Endothelial cell of umbilical vein (primary cell): Measurements from ENCODE around the gene CALN1.

Experiments
- CTCF ChIP-seq, 2 donors: IDR thresholded peaks; 1 replicate in 1 of 2; 2 replicates in 1 of 2; pipeline ENCODE4 v1.5.1; 2011; ENCODE audit warnings: low read length in 2 of 2, mild to moderate bottlenecking in 2 of 2, moderate library complexity in 2 of 2, control low read depth in 1 of 2, inconsistent platforms in 1 of 2, low read depth in 1 of 2; ENCODE audit not compliant: insufficient read depth in 1 of 2; ENCODE audit errors: extremely low read depth in 1 of 2
- EZH2 ChIP-seq: IDR thresholded peaks from 2 replicates; pipeline ENCODE4 v1.6.1; 2012; ENCODE audit warnings: borderline replicate concordance, low read depth, mild to moderate bottlenecking, moderate library complexity, low read length, inconsistent platforms; ENCODE audit not compliant: severe bottlenecking
- FOS ChIP-seq: IDR thresholded peaks from 2 replicates; pipeline ENCODE4 v1.6.1; 2011; ENCODE audit warnings: mild to moderate bottlenecking, low read length, moderate library complexity, borderline replicate concordance; ENCODE audit not compliant: insufficient read depth
- JUN ChIP-seq: IDR thresholded peaks from 2 replicates; pipeline ENCODE4 v1.6.1; 2011; ENCODE audit warnings: borderline replicate concordance, low read depth; ENCODE audit not compliant: insufficient read length, insufficient read depth
- POLR2A ChIP-seq: IDR thresholded peaks from 2 replicates; pipeline ENCODE4 v1.6.1; 2012; ENCODE audit warnings: low read depth, mild to moderate bottlenecking, control low read depth, low read length
- POLR2AphosphoS5 ChIP-seq: IDR thresholded peaks from 2 replicates; pipeline ENCODE4 v1.6.1; 2012; ENCODE audit warnings: low read depth, mild to moderate bottlenecking, control low read depth, low read length, moderate library complexity; ENCODE audit not compliant: insufficient read depth

- no peak for TF ChIP-seq CTCF (IDR thresholded peaks at IDR 0.05; ENCODE audit: extremely low read depth in 1 of 2, insufficient read depth in 1 of 2, low read depth in 1 of 2, low read length in 2 of 2)
- no peak for TF ChIP-seq EZH2
- no peak for TF ChIP-seq POLR2AphosphoS5
- no peak for TF ChIP-seq POLR2A
- no peak for TF ChIP-seq JUN
- no peak for TF ChIP-seq FOS
Measured at GRCh38 chr7:71911051-71911450, 501.1 kb downstream of the CALN1 start.
